H9 (cell line): Measurements from ENCODE around the gene SHE. TPM values are rescaled to one million over a fixed set of nuclear protein-coding genes. Genes with fewer than 3 reads are reported as not detected.
A peak's percentile ranks its signal among the peaks of the same experiment; 100 is the strongest.

Experiments used
- DNase-seq: peaks from one replicate; pipeline ENCODE4 v3.0.0-alpha.2; 2017
- H2AFZ ChIP-seq: one replicate; pipeline ENCODE4 v1.6.1; 2013; ENCODE audit warnings: mild to moderate bottlenecking, low read length, control low read depth, moderate library complexity
- H2AK5ac ChIP-seq: 2 replicates; pipeline ENCODE4 v1.6.1; 2013; ENCODE audit warnings: low read length, control low read depth, mixed read lengths; ENCODE audit not compliant: insufficient read length
- H2BK120ac ChIP-seq: one replicate; pipeline ENCODE4 v1.6.1; 2013; ENCODE audit warnings: low read depth, mild to moderate bottlenecking, low read length, control low read depth, inconsistent platforms; ENCODE audit not compliant: poor library complexity, severe bottlenecking
- H2BK12ac ChIP-seq: 2 replicates; pipeline ENCODE4 v1.6.1; 2013; ENCODE audit warnings: low read length, control low read depth, mixed read lengths, low read depth; ENCODE audit not compliant: insufficient read length
- H2BK15ac ChIP-seq: 2 replicates; pipeline ENCODE4 v1.6.1; 2013; ENCODE audit warnings: low read depth, low read length, control low read depth
- H2BK20ac ChIP-seq: one replicate; pipeline ENCODE4 v1.6.1; 2013; ENCODE audit warnings: low read depth, mild to moderate bottlenecking, low read length, control low read depth, inconsistent platforms; ENCODE audit not compliant: poor library complexity, severe bottlenecking
- H2BK5ac ChIP-seq: 2 replicates; pipeline ENCODE4 v1.6.1; 2013; ENCODE audit warnings: low read length, control low read depth, mixed read lengths; ENCODE audit not compliant: insufficient read length
- H3K14ac ChIP-seq: 2 replicates; pipeline ENCODE4 v1.6.1; 2013; ENCODE audit warnings: low read length, control low read depth; ENCODE audit not compliant: insufficient read depth
- H3K18ac ChIP-seq: 2 replicates; pipeline ENCODE4 v1.6.1; 2013; ENCODE audit warnings: low read depth, mild to moderate bottlenecking, mixed read lengths, low read length, control low read depth; ENCODE audit not compliant: insufficient read length
- H3K23ac ChIP-seq: 2 replicates; pipeline ENCODE4 v1.6.1; 2013; ENCODE audit warnings: low read length, control low read depth, mixed read lengths, low read depth; ENCODE audit not compliant: insufficient read length
- H3K23me2 ChIP-seq: 2 replicates; pipeline ENCODE4 v1.6.1; 2013; ENCODE audit warnings: low read depth, mild to moderate bottlenecking, mixed read lengths, low read length, control low read depth; ENCODE audit not compliant: insufficient read length, poor library complexity, severe bottlenecking
- H3K27ac ChIP-seq: 2 replicates; pipeline ENCODE4 v1.5.1; 2013; ENCODE audit warnings: low read length, control low read depth, mixed read lengths, low read depth; ENCODE audit not compliant: insufficient read length
- H3K27me3 ChIP-seq: 2 replicates; pipeline ENCODE4 v1.6.1; 2013; ENCODE audit warnings: low read length, control low read depth, inconsistent platforms; ENCODE audit not compliant: insufficient read depth
- H3K4ac ChIP-seq: 2 replicates; pipeline ENCODE4 v1.6.1; 2013; ENCODE audit warnings: low read depth, mild to moderate bottlenecking, control low read depth, inconsistent platforms, low read length, moderate library complexity
- H3K4me1 ChIP-seq: 2 replicates; pipeline ENCODE4 v1.6.1; 2013; ENCODE audit warnings: low read length, control low read depth, inconsistent platforms; ENCODE audit not compliant: insufficient read depth
- H3K4me2 ChIP-seq: 2 replicates; pipeline ENCODE4 v1.6.1; 2013; ENCODE audit warnings: low read length, control low read depth, mixed read lengths; ENCODE audit not compliant: insufficient read length, insufficient read depth
- H3K56ac ChIP-seq: 2 replicates; pipeline ENCODE4 v1.6.1; 2013; ENCODE audit warnings: low read depth, mild to moderate bottlenecking, mixed read lengths, low read length, control low read depth; ENCODE audit not compliant: insufficient read length
- H3K79me1 ChIP-seq: 2 replicates; pipeline ENCODE4 v1.6.1; 2013; ENCODE audit warnings: low read depth, mild to moderate bottlenecking, moderate library complexity, low read length, control low read depth, inconsistent platforms; ENCODE audit not compliant: insufficient read depth, poor library complexity, severe bottlenecking
- H3K79me2 ChIP-seq: 2 replicates; pipeline ENCODE4 v1.6.1; 2013; ENCODE audit warnings: low read length, control low read depth, inconsistent platforms; ENCODE audit not compliant: insufficient read depth
- H3K9ac ChIP-seq: 2 replicates; pipeline ENCODE4 v1.6.1; 2013; ENCODE audit warnings: low read length, control low read depth, mixed read lengths; ENCODE audit not compliant: insufficient read length; ENCODE audit errors: extremely low read depth
- H3K9me3 ChIP-seq: one replicate; pipeline ENCODE4 v1.6.1; 2013; ENCODE audit warnings: low read depth, low read length, inconsistent platforms; ENCODE audit not compliant: control insufficient read depth
- H3T11ph ChIP-seq: one replicate; pipeline ENCODE4 v1.6.1; 2013; ENCODE audit warnings: mild to moderate bottlenecking, low read length, control low read depth, inconsistent platforms
- H4K20me1 ChIP-seq: one replicate; pipeline ENCODE4 v1.6.1; 2013; ENCODE audit not compliant: control insufficient read depth, insufficient read length, insufficient read depth
- H4K5ac ChIP-seq: 2 replicates; pipeline ENCODE4 v1.6.1; 2013; ENCODE audit warnings: low read depth, mild to moderate bottlenecking, mixed read lengths, low read length, control low read depth; ENCODE audit not compliant: insufficient read length
- H4K8ac ChIP-seq: replicated peaks from 2 replicates; pipeline ENCODE4 v1.6.1; 2013; ENCODE audit warnings: low read length, control low read depth, mixed read lengths, low read depth; ENCODE audit not compliant: insufficient read length
- H4K91ac ChIP-seq: 2 replicates; pipeline ENCODE4 v1.6.1; 2013; ENCODE audit warnings: low read depth, mild to moderate bottlenecking, moderate library complexity, mixed read lengths, low read length, control low read depth; ENCODE audit not compliant: insufficient read length
- H3K27ac Mint-ChIP-seq, 3 experiments: 2 replicates in 2 of 3; 3 replicates in 1 of 3; pipeline ENCODE4 v1.8.0; 2020 to 2021; ENCODE audit warnings: mixed read lengths in 3 of 3, mild to moderate bottlenecking in 1 of 3, moderate library complexity in 1 of 3
- H3K27me3 Mint-ChIP-seq: 2 replicates; pipeline ENCODE4 v1.8.0; 2021; ENCODE audit warnings: low read depth, mild to moderate bottlenecking, moderate library complexity, mixed read lengths
- H3K36me3 Mint-ChIP-seq, 3 experiments: 2 replicates in 2 of 3; 3 replicates in 1 of 3; pipeline ENCODE4 v1.8.0; 2020 to 2021; ENCODE audit warnings: low read depth in 3 of 3, mixed read lengths in 3 of 3; ENCODE audit not compliant: insufficient read depth in 1 of 3
- H3K4me1 Mint-ChIP-seq, 2 experiments: 2 replicates each; pipeline ENCODE4 v1.8.0; 2020; ENCODE audit warnings: mixed read lengths in 2 of 2
- H3K4me3 Mint-ChIP-seq, 2 experiments: 2 replicates in 1 of 2; 3 replicates in 1 of 2; pipeline ENCODE4 v1.8.0; 2020 to 2021; ENCODE audit warnings: mild to moderate bottlenecking in 2 of 2, mixed read lengths in 2 of 2, moderate library complexity in 1 of 2
- H3K9me3 Mint-ChIP-seq, 2 experiments: 2 replicates in 1 of 2; 3 replicates in 1 of 2; pipeline ENCODE4 v1.8.0; 2020; ENCODE audit warnings: mild to moderate bottlenecking in 2 of 2, mixed read lengths in 2 of 2, moderate library complexity in 1 of 2
- WGBS: extraction: QIAGEN DNeasy Blood & Tissue Kit; methylation state at CpG from one replicate; pipeline ENCODE4 v1.1.7; 2013; ENCODE audit warnings: missing lambda C conversion rate, low lambda C conversion rate, mixed read lengths; ENCODE audit not compliant: insufficient read length; ENCODE audit errors: extremely low coverage; 5-methylcytosine and 5-hydroxymethylcytosine counted together
- total RNA-seq: library from RNA; stranded (reverse); gene quantifications from 2 replicates; pipeline ENCODE4 v1.2.1, GENCODE V29; 2021
- TF ChIP-seq, protein P1 (sequence below): fragments of 200-600 bp; sonication (generic); conservative IDR thresholded peaks from 3 replicates; pipeline ENCODE4 v1.8.0; 2021; ENCODE audit warnings: antibody characterized with exemption, mild to moderate bottlenecking

Gene SHE
- total RNA-seq, 1 experiment from 2014 or later = 0.48 TPM

DNA sequence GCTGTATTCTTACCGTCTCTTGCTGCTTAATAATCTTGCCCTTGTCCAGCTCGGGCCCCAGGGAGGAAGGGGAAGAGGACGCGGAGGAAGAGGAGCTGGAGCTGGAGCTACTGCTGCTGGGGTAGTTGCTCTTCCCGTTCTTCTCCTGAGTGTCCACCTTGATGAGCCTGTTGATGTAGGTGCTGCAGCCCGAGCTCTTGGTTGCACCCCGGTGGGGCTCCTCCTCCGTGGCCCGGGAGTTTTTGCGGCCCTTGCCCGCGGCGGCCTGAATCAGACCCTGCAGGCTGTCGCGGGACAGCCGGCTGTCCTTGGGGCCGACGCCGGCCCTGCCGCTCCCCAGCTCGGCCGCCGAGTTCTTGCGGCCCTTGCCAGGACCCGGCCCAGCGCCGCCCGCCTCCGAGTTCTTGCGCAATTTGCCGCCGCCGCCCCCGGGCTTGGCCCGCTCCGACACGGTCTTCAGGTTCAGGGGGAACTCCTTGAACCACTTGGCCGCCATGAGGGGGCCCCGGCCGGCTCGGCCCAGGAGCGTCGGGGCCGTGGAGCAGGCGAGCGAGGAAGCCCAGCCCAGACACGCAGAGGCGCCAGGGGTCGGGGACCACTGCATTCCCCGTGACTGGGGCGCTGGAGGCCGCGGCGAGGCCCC lies 668 bp downstream of the SHE start:
- peaks cover 4 to 7% of the 10 kb centered on the region in 2 experiments for H3K4me1 Mint-ChIP-seq
- H3K56ac ChIP-seq = no peak overlapping the region
- TF ChIP-seq, protein P1, sequence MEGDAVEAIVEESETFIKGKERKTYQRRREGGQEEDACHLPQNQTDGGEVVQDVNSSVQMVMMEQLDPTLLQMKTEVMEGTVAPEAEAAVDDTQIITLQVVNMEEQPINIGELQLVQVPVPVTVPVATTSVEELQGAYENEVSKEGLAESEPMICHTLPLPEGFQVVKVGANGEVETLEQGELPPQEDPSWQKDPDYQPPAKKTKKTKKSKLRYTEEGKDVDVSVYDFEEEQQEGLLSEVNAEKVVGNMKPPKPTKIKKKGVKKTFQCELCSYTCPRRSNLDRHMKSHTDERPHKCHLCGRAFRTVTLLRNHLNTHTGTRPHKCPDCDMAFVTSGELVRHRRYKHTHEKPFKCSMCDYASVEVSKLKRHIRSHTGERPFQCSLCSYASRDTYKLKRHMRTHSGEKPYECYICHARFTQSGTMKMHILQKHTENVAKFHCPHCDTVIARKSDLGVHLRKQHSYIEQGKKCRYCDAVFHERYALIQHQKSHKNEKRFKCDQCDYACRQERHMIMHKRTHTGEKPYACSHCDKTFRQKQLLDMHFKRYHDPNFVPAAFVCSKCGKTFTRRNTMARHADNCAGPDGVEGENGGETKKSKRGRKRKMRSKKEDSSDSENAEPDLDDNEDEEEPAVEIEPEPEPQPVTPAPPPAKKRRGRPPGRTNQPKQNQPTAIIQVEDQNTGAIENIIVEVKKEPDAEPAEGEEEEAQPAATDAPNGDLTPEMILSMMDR = no peak
- H2AFZ ChIP-seq = no peak overlapping the region
- H3K36me3 Mint-ChIP-seq = no peaks in the 10 kb centered on the region
- DNase-seq = peak; percentile 36
- H3K27ac ChIP-seq = no peak overlapping the region
- H3T11ph ChIP-seq = no peak overlapping the region
- no peaks in the 10 kb centered on the region for H4K20me1 ChIP-seq
- no peaks in the 10 kb centered on the region for H3K9me3 ChIP-seq
- H3K27ac Mint-ChIP-seq = no peak overlapping the region
- no peaks in the 10 kb centered on the region for H3K79me1 ChIP-seq
- H3K9ac ChIP-seq = no peak overlapping the region
- no peaks in the 10 kb centered on the region for H3K79me2 ChIP-seq
- H3K23ac ChIP-seq = no peak overlapping the region
- H2BK15ac ChIP-seq = no peak overlapping the region
- no peak overlapping the region for H2BK12ac ChIP-seq
- H3K14ac ChIP-seq = no peak overlapping the region
- H2BK20ac ChIP-seq = no peak overlapping the region
- peaks cover 80% of the 10 kb centered on the region for H3K27me3 Mint-ChIP-seq
- no peak overlapping the region for H4K5ac ChIP-seq
- peaks cover 3% of the 10 kb centered on the region for H3K23me2 ChIP-seq
- peak overlapping the region; percentile 55 to 74 for H3K4me3 Mint-ChIP-seq
- H2BK5ac ChIP-seq = no peak overlapping the region
- H4K8ac ChIP-seq = no peak overlapping the region
- H2BK120ac ChIP-seq = no peak overlapping the region
- H3K4ac ChIP-seq = no peak overlapping the region
- H3K9me3 Mint-ChIP-seq = peaks cover 7 to 11% of the 10 kb centered on the region in 2 experiments; a peak in 4 of 5 replicates
- H3K4me2 ChIP-seq = peak overlapping the region; percentile 37
- WGBS = no CpG with 5 or more reads among the region's 54 CpGs
- no peak overlapping the region for H2AK5ac ChIP-seq
- H4K91ac ChIP-seq = no peak overlapping the region
- H3K4me1 ChIP-seq = no peaks in the 10 kb centered on the region
- no peak overlapping the region for H3K18ac ChIP-seq
- peaks cover 42% of the 10 kb centered on the region for H3K27me3 ChIP-seq
